Osteoblast (primary cell): ENCODE results near the gene MMS19. TPM values are rescaled to one million over a fixed set of nuclear protein-coding genes. Genes with fewer than 3 reads are reported as not detected.

Experiments
- DNase-seq: peaks from one replicate; pipeline ENCODE4 v3.0.0; 2011; ENCODE audit warnings: low spot score, mixed read lengths; ENCODE audit not compliant: insufficient read length; ENCODE audit errors: missing footprints
- H2AFZ ChIP-seq: 2 replicates; pipeline ENCODE4 v1.6.0; 2011; ENCODE audit warnings: mild to moderate bottlenecking, low read length
- H3K27ac ChIP-seq: 2 replicates; pipeline ENCODE4 v1.5.1; 2011; ENCODE audit warnings: mild to moderate bottlenecking, low read depth, low read length, moderate library complexity
- H3K27me3 ChIP-seq: 2 replicates; pipeline ENCODE4 v1.6.0; 2012; ENCODE audit warnings: mild to moderate bottlenecking, control low read depth, inconsistent platforms, low read length, moderate library complexity; ENCODE audit not compliant: insufficient read depth
- H3K36me3 ChIP-seq: 2 replicates; pipeline ENCODE4 v1.5.1; 2011; ENCODE audit warnings: mild to moderate bottlenecking, low read length, control low read depth, moderate library complexity; ENCODE audit not compliant: insufficient read depth
- H3K4me1 ChIP-seq: 2 replicates; pipeline ENCODE4 v1.5.1; 2011; ENCODE audit warnings: mild to moderate bottlenecking, low read length, control low read depth, moderate library complexity; ENCODE audit not compliant: insufficient read depth
- H3K4me2 ChIP-seq: 2 replicates; pipeline ENCODE4 v1.6.0; 2011; ENCODE audit warnings: mild to moderate bottlenecking, low read length; ENCODE audit not compliant: insufficient read depth
- H3K4me3 ChIP-seq: fragments of 200-600 bp; sonication (generic); 3 replicates; pipeline ENCODE4 v1.5.1; 2012; ENCODE audit warnings: mild to moderate bottlenecking, low read length, inconsistent platforms; ENCODE audit not compliant: insufficient read depth
- H3K79me2 ChIP-seq: 2 replicates; pipeline ENCODE4 v1.6.0; 2012; ENCODE audit warnings: mild to moderate bottlenecking, low read length, control low read depth, inconsistent platforms; ENCODE audit not compliant: insufficient read depth
- H3K9me3 ChIP-seq: 2 replicates; pipeline ENCODE4 v1.5.1; 2011; ENCODE audit warnings: low read depth, low read length, control low read depth
- H4K20me1 ChIP-seq: 2 replicates; pipeline ENCODE4 v1.6.0; 2012; ENCODE audit warnings: mild to moderate bottlenecking, low read length, control low read depth; ENCODE audit not compliant: insufficient read depth
- total RNA-seq: library from RNA; depleted of rRNA; stranded (reverse); fragments of >200 nt; gene quantifications from 2 replicates; pipeline ENCODE4 v1.2.3, GENCODE V29; 2012
- TF ChIP-seq, protein P1 (sequence below): IDR thresholded peaks from 2 replicates; pipeline ENCODE4 v1.5.1; 2011; ENCODE audit warnings: mild to moderate bottlenecking, low read depth, low read length, moderate library complexity; ENCODE audit errors: extremely low read depth

The MMS19 gene
- total RNA-seq, 1 donor: 63.0 TPM

DNA sequence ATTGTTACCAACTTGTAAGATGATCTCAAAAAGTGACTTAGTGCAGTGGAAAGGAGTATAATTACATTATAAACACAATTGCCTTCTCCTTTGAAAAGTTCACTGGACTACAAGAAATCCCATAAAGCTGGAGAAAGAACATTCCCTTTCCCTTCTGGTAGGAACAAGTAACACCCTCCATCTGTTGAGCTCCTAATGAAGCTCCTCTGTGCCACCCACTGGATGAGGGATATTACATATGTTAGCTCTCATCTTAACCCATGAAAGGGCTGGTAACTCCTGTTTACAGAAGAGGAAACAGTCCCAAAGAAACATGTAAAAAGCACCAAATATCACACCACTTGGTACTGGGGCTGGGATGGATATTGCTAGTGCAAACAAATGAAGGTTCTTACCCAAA, 64.2 kb downstream of the MMS19 start:
- Histone ChIP-seq H4K20me1 (no peaks in the 10 kb centered on the region), H3K4me2 (no peak overlapping the region), H3K4me1 (no peaks in the 10 kb centered on the region), H3K36me3 (peaks cover 78% of the 10 kb centered on the region), H3K9me3 (no peaks in the 10 kb centered on the region), H3K27me3 (no peaks in the 10 kb centered on the region), H3K4me3 (no peak overlapping the region), H3K27ac (no peak overlapping the region), H3K79me2 (peaks cover 28% of the 10 kb centered on the region), H2AFZ (no peak overlapping the region)
- TF ChIP-seq, protein P1, sequence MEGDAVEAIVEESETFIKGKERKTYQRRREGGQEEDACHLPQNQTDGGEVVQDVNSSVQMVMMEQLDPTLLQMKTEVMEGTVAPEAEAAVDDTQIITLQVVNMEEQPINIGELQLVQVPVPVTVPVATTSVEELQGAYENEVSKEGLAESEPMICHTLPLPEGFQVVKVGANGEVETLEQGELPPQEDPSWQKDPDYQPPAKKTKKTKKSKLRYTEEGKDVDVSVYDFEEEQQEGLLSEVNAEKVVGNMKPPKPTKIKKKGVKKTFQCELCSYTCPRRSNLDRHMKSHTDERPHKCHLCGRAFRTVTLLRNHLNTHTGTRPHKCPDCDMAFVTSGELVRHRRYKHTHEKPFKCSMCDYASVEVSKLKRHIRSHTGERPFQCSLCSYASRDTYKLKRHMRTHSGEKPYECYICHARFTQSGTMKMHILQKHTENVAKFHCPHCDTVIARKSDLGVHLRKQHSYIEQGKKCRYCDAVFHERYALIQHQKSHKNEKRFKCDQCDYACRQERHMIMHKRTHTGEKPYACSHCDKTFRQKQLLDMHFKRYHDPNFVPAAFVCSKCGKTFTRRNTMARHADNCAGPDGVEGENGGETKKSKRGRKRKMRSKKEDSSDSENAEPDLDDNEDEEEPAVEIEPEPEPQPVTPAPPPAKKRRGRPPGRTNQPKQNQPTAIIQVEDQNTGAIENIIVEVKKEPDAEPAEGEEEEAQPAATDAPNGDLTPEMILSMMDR: no peak
- no peak for DNase-seq

DNA sequence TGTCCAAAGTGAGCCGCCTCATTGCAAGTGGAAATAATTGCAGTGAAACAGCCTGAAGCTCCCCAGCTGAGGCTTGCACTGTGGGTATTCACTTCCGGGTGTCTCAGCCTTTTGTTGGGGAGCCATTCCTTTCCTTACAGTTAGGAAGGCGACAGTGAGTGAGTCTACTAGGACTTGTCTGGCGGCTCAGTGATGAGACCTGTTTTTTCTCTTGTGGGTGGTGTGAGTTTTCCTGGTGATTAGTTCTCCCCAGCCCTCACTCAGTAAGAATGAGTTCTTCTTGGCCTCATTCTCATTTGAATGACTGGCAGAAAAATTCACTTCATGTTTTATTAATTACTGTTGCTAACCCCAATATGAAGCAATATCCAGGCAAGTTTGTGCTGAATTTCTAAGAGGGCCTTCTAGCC, 69.6 kb downstream of the MMS19 start:
- Histone ChIP-seq H2AFZ (no peak overlapping the region), H3K27me3 (no peaks in the 10 kb centered on the region), H3K9me3 (no peaks in the 10 kb centered on the region), H3K4me2 (peak overlapping the region; percentile 96), H3K79me2 (peaks cover 57% of the 10 kb centered on the region), H4K20me1 (peaks cover 15% of the 10 kb centered on the region), H3K4me3 (peak overlapping the region; percentile 42), H3K27ac (peak overlapping the region; percentile 68), H3K36me3 (peaks cover 32% of the 10 kb centered on the region), H3K4me1 (peaks cover 31% of the 10 kb centered on the region)
- peak; percentile 88 for DNase-seq
- TF ChIP-seq, protein P1: no peak

DNA sequence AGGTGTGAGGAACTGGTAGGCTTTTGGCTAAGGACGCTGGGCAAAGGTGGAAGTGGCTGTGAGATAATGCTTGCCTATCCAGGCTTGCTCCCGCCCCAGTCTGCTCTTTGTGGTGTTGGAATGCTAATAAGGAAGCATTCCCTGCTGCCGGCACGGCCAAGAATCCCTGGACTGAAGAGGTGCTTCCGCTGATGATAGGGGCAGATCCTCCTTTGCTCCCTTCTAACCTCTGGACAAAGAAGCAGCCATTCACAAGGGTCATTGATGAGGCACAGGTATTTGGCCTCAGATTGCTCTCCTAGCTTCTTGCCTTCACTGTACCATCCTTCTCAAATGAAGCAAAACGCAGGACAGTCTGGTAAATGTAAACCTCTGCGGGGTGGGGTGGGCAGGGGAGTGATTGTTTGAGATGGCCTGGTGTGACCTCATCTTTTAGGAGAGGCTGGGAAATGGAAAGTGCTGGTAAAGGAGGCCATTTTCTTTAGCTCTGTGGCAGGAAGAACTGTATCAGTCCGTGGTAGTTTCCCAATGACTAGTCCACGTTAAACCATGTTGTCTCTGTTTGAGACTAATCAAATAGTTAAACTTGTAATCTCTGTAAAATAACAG, 70.5 kb downstream of the MMS19 start:
- Histone ChIP-seq H3K4me3 (peak overlapping the region; percentile 96), H3K4me2 (peak overlapping the region; percentile 96), H3K79me2 (peaks cover 57% of the 10 kb centered on the region), H4K20me1 (peaks cover 15% of the 10 kb centered on the region), H3K27me3 (no peaks in the 10 kb centered on the region), H3K4me1 (peaks cover 38% of the 10 kb centered on the region), H3K36me3 (peaks cover 28% of the 10 kb centered on the region), H3K9me3 (no peaks in the 10 kb centered on the region), H3K27ac (peak overlapping the region; percentile 68), H2AFZ (no peak overlapping the region)
- TF ChIP-seq, protein P1: no peak
- peak; percentile 79 for DNase-seq

DNA sequence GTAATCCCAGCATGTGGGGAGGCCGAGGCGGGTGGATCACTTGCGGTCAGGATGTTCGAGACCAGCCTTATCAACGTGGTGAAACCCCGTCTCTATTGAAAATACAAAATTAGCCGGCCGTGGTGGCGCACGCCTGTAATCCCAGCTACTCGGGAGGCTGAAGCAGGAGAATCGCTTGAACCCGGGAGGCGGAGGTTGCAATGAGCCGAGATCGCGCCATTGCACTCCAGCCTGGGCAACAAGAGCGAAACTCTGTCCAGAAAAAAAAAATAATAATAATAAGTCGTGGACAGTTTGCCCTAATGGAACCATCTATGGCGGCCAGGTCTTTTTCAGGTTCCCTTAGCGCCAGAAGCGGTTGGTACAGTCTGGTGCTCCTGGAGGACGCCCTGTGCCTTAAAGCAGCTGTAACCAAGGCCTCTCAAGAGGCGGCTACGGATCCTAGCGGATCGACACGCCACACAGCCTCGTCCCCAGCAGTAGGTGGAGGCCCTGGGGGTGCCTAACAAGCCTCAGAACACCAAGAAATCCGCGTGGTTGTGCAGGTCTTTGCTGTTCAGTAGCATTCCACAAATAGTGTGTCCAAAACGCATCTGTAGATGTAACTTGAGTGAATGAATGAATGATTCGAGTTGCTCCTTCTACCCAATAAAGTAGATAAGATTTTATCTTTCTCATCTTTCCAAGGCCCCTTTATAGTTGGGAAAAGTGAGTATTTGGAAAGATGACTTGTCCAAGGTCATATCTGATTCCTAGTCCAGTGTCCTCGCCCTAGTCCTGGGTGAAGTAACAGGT, 71.2 kb downstream of the MMS19 start:
- TF ChIP-seq, protein P1: no peak
- DNase-seq: no peak
- H3K9me3 ChIP-seq: no peaks in the 10 kb centered on the region
- peak overlapping the region; percentile 80 for H2AFZ ChIP-seq
- peak overlapping the region; percentile 96 for H3K4me3 ChIP-seq
- H3K36me3 ChIP-seq: peaks cover 29% of the 10 kb centered on the region
- H3K4me1 ChIP-seq: peaks cover 38% of the 10 kb centered on the region
- peaks cover 55% of the 10 kb centered on the region for H3K79me2 ChIP-seq
- peaks cover 15% of the 10 kb centered on the region for H4K20me1 ChIP-seq
- H3K27me3 ChIP-seq: no peaks in the 10 kb centered on the region
- peak overlapping the region; percentile 96 for H3K4me2 ChIP-seq
- H3K27ac ChIP-seq: peak overlapping the region; percentile 68
